Measurements from ENCODE around the gene C2CD4D. TPM values are rescaled to one million over a fixed set of nuclear protein-coding genes. Genes with fewer than 3 reads are reported as not detected.

C2CD4D gene
- total RNA-seq, 2 experiments from 2014 or later, result 1.3 to 1.6 TPM

- intact Hi-C loops (cut with micrococcal nuclease), result no loop called here
- ChIA-PET POLR2A (no interaction called here), CTCF (no interaction called here)
- DNase-seq, result no peak
- Mint-ChIP-seq H3K4me3 (no peak overlapping the region), H3K27me3 (no peaks in the 10 kb centered on the region), H3K9me3 (no peaks in the 10 kb centered on the region), H3K4me1 (ENCODE audit: low read depth) (peaks cover 10% of the 10 kb centered on the region), H3K36me3 (ENCODE audit: low read depth) (no peaks in the 10 kb centered on the region), H3K27ac (no peak overlapping the region)
- no peak for ATAC-seq
- TF ChIP-seq CTCF (IDR thresholded peaks at IDR 0.05), result no peak
Measured at GRCh38 chr1:151801310-151801820, 38.3 kb downstream of the C2CD4D start.

GRCh38 chr1:151800830-151801229 lies 38.8 kb downstream of the C2CD4D start:
- POLR2A ChIA-PET, result no interaction called here

GRCh38 chr1:151799179-151800022 lies 40.2 kb downstream of the C2CD4D start:
- ChIA-PET CTCF (interaction anchor here (1.0 to 1.2 kb wide), 2 partner anchors 10 to 65 kb away, joined by 3 to 4 read pairs; no protein-coding TSS in a partner anchor), POLR2A (interaction anchor here (0.8 to 0.9 kb wide), 2 partner anchors 9 to 27 kb away, joined by 3 to 4 read pairs; partner anchors contain the start of gene TDRKH)
- intact Hi-C loops (cut with micrococcal nuclease), result no loop called here
- Mint-ChIP-seq H3K4me1 (ENCODE audit: low read depth) (peaks cover 10% of the 10 kb centered on the region), H3K9me3 (no peaks in the 10 kb centered on the region), H3K4me3 (no peak overlapping the region), H3K27me3 (no peaks in the 10 kb centered on the region), H3K27ac (no peak overlapping the region), H3K36me3 (ENCODE audit: low read depth) (no peaks in the 10 kb centered on the region)
- DNase-seq, result no peak
- TF ChIP-seq CTCF (IDR thresholded peaks at IDR 0.05), result no peak
- ATAC-seq, result no peak

More at GRCh38 chr1:151800830-151801229, 38.8 kb downstream of the C2CD4D start:
- Mint-ChIP-seq H3K27me3 (no peaks in the 10 kb centered on the region), H3K4me1 (ENCODE audit: low read depth) (peaks cover 10% of the 10 kb centered on the region), H3K27ac (no peak overlapping the region), H3K36me3 (ENCODE audit: low read depth) (no peaks in the 10 kb centered on the region), H3K9me3 (no peaks in the 10 kb centered on the region), H3K4me3 (no peak overlapping the region)
- DNase-seq, result no peak
- intact Hi-C loops (cut with micrococcal nuclease), result no loop called here
- no peak for TF ChIP-seq CTCF (IDR thresholded peaks at IDR 0.05)
- CTCF ChIA-PET, result no interaction called here
- ATAC-seq, result no peak

- H3K9me3 Mint-ChIP-seq, result no peaks in the 10 kb centered on the region
- POLR2A ChIA-PET, result interaction anchor here (0.6 to 0.9 kb wide), 2 partner anchors 9 to 35 kb away, joined by 3 read pairs; partner anchors contain the start of genes MRPL9 and TDRKH
- H3K36me3 Mint-ChIP-seq (ENCODE audit: low read depth), result no peaks in the 10 kb centered on the region
- no peak for TF ChIP-seq CTCF (IDR thresholded peaks at IDR 0.05)
- H3K27me3 Mint-ChIP-seq, result no peaks in the 10 kb centered on the region
- CTCF ChIA-PET, result interaction anchor here (1.0 to 1.2 kb wide), 2 partner anchors 9 to 64 kb away, joined by 3 to 4 read pairs; no protein-coding TSS in a partner anchor
- no peak overlapping the region for H3K27ac Mint-ChIP-seq
- DNase-seq, result no peak
- no peak overlapping the region for H3K4me3 Mint-ChIP-seq
- ATAC-seq, result no peak
- peaks cover 10% of the 10 kb centered on the region for H3K4me1 Mint-ChIP-seq (ENCODE audit: low read depth)
- intact Hi-C loops (cut with micrococcal nuclease), result no loop called here
Measured at GRCh38 chr1:151798571-151798970, 41.0 kb downstream of the C2CD4D start.
